Stomach (tissue), 9 donors: ENCODE measurements around the gene APP. TPM values are rescaled to one million over a fixed set of nuclear protein-coding genes. Genes with fewer than 3 reads are reported as not detected.

Experiments
- DNase-seq, 2 donors: peaks; one replicate each; pipeline versions ENCODE4 v3.0.0 to v3.0.0-alpha.2; 2013 to 2019
- H3K27ac ChIP-seq, 5 donors: fragments of 200-600 bp in 4 of 5; sonication (generic) in 4 of 5; one replicate each; pipeline ENCODE4 v1.5.1; 2013 to 2019; ENCODE audit warnings: mild to moderate bottlenecking in 1 of 5, moderate library complexity in 1 of 5
- H3K27me3 ChIP-seq, 3 donors: fragments of 200-600 bp; sonication (generic); one replicate each; pipeline ENCODE4 v1.5.1; 2017 to 2019; ENCODE audit warnings: mixed run types in 1 of 3
- H3K36me3 ChIP-seq, 4 donors: fragments of 200-600 bp; sonication (generic); 1 replicate in 3 of 4; 2 replicates in 1 of 4; pipeline ENCODE4 v1.5.1; 2016 to 2019
- H3K4me1 ChIP-seq, 4 donors: fragments of 200-600 bp; sonication (generic); one replicate each; pipeline ENCODE4 v1.5.1; 2016 to 2019
- H3K4me3 ChIP-seq, 4 donors: fragments of 200-600 bp; sonication (generic) in 3 of 4; one replicate each; pipeline ENCODE4 v1.5.1; 2016 to 2019; ENCODE audit warnings: mild to moderate bottlenecking in 1 of 4
- H3K9me3 ChIP-seq, 4 donors: fragments of 200-600 bp; sonication (generic); one replicate each; pipeline ENCODE4 v1.5.1; 2016 to 2019
- EP300 ChIP-seq: sonication (generic); formaldehyde crosslinking; IDR thresholded peaks from one replicate; pipeline ENCODE4 v1.6.1; 2017; ENCODE audit warnings: antibody characterized with exemption
- POLR2A ChIP-seq, 4 donors: fragments of 450-650 bp; IDR thresholded peaks; one replicate each; pipeline ENCODE4 v1.6.1; 2016; ENCODE audit warnings: antibody characterized with exemption in 4 of 4, control low read depth in 2 of 4, mild to moderate bottlenecking in 1 of 4, moderate library complexity in 1 of 4
- POLR2AphosphoS5 ChIP-seq, 3 donors: sonication (generic); formaldehyde crosslinking; IDR thresholded peaks; one replicate each; pipeline ENCODE4 v1.6.1; 2016; ENCODE audit warnings: antibody characterized with exemption in 3 of 3
- WGBS, 5 donors: extraction: QIAGEN DNeasy Blood & Tissue Kit in 3 of 5; methylation state at CpG; one replicate each; pipeline versions ENCODE4 v1.1.5 to v1.1.7; 2013 to 2018; 5-methylcytosine and 5-hydroxymethylcytosine counted together
- intact Hi-C: fragments of 100-400 bp; cut with DNase I; formaldehyde crosslinking; loops from one replicate; pipeline ENCODE4 v1.15.1; 2023; ENCODE audit warnings: low total_unique reads
- polyA plus RNA-seq, 3 donors: library from polyadenylated mRNA; stranded (reverse); fragments of 200-250 nt; gene quantifications; one replicate each; pipeline ENCODE4 v1.2.3, GENCODE V29; 2013
- total RNA-seq, 5 donors: library from RNA; depleted of rRNA; stranded (reverse); fragments of >200 nt; gene quantifications; one replicate each; pipeline versions ENCODE4 v1.1.0 to v1.2.3, GENCODE V29; 2014 to 2016
- TF ChIP-seq, protein P1 (sequence below), 7 experiments: fragments of 450-650 bp in 4 of 7; fragments of 200-600 bp in 3 of 7; sonication (generic) in 3 of 7; IDR thresholded peaks; one replicate each; pipeline ENCODE4 v1.5.1; 2016 to 2019; ENCODE audit warnings: antibody characterized with exemption in 7 of 7, control low read depth in 2 of 7, mild to moderate bottlenecking in 1 of 7
- donor health status: healthy with polysubstance abuse.
- donor health status: Bipolar disorder and iron deficiency.
- donor health status: healthy.

APP gene
- total and polyA plus RNA-seq, 8 donors = 41.2 to 408 (median 200) TPM

DNA sequence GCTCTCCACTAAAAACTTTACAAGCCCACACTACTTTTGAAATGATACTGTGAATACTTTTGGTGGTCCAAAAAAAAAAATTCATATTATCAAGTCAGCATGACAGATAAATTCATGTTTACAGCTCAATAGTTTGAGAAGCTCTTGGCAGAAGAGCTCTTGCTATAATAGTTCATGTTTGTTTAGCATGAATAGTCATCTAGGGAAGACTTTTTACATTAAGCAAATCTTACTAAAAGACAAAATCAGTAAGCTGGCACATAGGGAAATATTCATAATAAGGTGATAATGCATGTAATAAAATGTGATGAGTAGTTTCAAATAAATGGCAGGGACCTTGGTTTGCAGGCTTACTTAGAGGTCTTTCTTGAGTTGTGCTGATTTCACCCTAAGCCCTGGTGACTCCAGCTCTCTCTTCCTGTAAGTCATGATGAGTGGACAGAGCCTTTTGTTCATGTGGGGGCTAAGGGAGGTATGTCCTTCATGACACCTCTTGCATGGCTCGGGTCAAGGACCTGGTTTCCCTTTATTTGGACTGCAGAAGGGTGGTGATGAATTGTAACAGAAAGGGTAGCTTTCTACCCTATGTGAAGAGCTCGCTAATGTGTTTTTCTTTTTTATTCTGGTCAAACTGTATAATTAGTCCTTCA lies 269.1 kb downstream of the APP start:
- Histone ChIP-seq H3K4me3 (no peak overlapping the region), H3K27me3 (no peaks in the 10 kb centered on the region), H3K27ac (no peak overlapping the region), H3K4me1 (peaks cover 0 to 22% (median 7%) of the 10 kb centered on the region in 4 donors), H3K36me3 (peaks cover 6 to 23% (median 17%) of the 10 kb centered on the region in 4 donors), H3K9me3 (no peaks in the 10 kb centered on the region)
- DNase-seq = no peak
- intact Hi-C loops = no loop called here
- 51 to 81% (median 75%) methylated on average over 2 of the region's 2 CpGs for WGBS, 5 donors
- TF ChIP-seq POLR2AphosphoS5 (IDR thresholded peaks at IDR 0.05) = no peak
- no peak for TF ChIP-seq EP300

DNA sequence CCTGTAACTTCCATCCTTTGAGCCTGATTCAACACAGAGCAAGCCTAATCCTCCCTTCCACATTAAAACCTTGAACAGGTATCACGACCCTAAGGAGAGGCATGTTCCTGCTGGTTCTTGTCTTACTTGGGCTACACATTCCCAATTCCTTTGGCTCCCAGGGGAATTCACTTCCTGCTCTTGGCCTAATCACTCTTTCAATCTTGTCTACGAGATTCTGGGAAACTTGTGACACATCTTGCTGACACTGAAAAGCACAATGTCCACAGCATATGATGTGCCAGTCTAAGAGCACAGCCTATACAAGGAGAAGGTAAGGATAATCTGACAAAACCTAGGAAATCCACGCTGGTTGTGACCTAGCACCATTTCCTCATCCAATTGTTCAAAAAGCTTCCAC lies 271.9 kb downstream of the APP start:
- H3K4me3 ChIP-seq = no peak overlapping the region
- no peak overlapping the region for H3K27ac ChIP-seq
- no peaks in the 10 kb centered on the region for H3K27me3 ChIP-seq
- 56 to 81% (median 77%) methylated on average over 3 of the region's 3 CpGs for WGBS, 5 donors
- no peak for DNase-seq
- TF ChIP-seq POLR2A (IDR thresholded peaks at IDR 0.05) (no peak), POLR2AphosphoS5 (IDR thresholded peaks at IDR 0.05) (no peak), EP300 (no peak)
- TF ChIP-seq, protein P1, sequence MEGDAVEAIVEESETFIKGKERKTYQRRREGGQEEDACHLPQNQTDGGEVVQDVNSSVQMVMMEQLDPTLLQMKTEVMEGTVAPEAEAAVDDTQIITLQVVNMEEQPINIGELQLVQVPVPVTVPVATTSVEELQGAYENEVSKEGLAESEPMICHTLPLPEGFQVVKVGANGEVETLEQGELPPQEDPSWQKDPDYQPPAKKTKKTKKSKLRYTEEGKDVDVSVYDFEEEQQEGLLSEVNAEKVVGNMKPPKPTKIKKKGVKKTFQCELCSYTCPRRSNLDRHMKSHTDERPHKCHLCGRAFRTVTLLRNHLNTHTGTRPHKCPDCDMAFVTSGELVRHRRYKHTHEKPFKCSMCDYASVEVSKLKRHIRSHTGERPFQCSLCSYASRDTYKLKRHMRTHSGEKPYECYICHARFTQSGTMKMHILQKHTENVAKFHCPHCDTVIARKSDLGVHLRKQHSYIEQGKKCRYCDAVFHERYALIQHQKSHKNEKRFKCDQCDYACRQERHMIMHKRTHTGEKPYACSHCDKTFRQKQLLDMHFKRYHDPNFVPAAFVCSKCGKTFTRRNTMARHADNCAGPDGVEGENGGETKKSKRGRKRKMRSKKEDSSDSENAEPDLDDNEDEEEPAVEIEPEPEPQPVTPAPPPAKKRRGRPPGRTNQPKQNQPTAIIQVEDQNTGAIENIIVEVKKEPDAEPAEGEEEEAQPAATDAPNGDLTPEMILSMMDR (IDR thresholded peaks at IDR 0.05) = no peak
- H3K36me3 ChIP-seq = peaks cover 6 to 27% (median 24%) of the 10 kb centered on the region in 4 donors
- H3K9me3 ChIP-seq = no peaks in the 10 kb centered on the region
- intact Hi-C loops = no loop called here
- peaks cover 0 to 10% (median 0%) of the 10 kb centered on the region in 4 donors for H3K4me1 ChIP-seq

DNA sequence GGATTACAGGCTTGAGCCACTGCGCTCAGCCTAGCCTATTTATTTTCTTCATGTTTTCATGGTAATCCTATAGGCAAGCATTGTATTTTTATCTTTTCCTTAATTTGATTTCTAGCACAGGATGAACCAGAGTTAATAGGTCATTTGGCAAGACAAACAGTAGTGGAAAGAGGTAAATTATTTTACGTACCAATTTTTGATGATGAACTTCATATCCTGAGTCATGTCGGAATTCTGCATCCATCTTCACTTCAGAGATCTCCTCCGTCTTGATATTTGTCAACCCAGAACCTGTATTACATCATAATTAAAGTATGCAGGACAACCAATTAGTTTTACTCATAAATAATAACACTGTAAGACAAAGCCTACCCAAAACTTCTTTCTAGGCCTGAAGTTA lies 273.2 kb downstream of the APP start:
- H3K4me3 ChIP-seq = no peak overlapping the region
- H3K36me3 ChIP-seq = peaks cover 6 to 29% (median 23%) of the 10 kb centered on the region in 4 donors
- TF ChIP-seq POLR2AphosphoS5 (IDR thresholded peaks at IDR 0.05) (no peak), POLR2A (IDR thresholded peaks at IDR 0.05) (no peak), EP300 (no peak)
- TF ChIP-seq, protein P1 (IDR thresholded peaks at IDR 0.05) = no peak
- no peaks in the 10 kb centered on the region for H3K27me3 ChIP-seq
- no peaks in the 10 kb centered on the region for H3K9me3 ChIP-seq
- WGBS, 5 donors = 83 to 92% (median 92%) methylated on average over 4 of the region's 4 CpGs
- DNase-seq = no peak
- intact Hi-C loops = no loop called here
- peak overlapping the region in 1 of 5 donors; percentile 33 for H3K27ac ChIP-seq
- H3K4me1 ChIP-seq = peaks cover 0 to 10% (median 2%) of the 10 kb centered on the region in 4 donors

DNA sequence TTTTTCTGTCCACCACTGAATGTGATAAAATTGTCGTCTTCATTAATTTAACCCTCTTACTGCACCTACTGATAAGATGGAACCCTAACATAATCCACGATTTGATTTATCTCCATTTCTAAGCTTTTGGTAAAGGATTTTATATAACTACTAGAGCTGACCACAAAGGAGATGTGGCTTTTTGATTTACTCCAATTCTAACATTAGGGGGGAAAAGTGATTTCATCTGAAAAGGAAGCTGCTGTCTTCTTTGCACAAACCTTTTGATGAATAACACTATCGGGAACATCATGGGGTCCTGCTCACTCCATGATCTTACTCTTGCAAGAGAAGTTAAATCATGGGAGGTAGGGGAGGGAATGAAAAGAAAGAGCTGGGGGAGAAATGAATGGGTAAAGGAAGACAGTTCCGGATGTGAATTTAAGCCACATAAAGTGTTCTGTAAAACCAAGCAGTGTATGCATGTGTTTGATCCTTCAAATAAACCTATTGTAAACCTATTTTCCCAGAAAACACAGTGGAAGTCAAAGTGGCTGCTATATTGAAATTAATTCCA lies 274.0 kb downstream of the APP start:
- Histone ChIP-seq H3K9me3 (no peaks in the 10 kb centered on the region), H3K27me3 (no peaks in the 10 kb centered on the region), H3K36me3 (peaks cover 6 to 30% (median 24%) of the 10 kb centered on the region in 4 donors), H3K27ac (no peak overlapping the region), H3K4me3 (no peak overlapping the region), H3K4me1 (peaks cover 0 to 10% (median 2%) of the 10 kb centered on the region in 4 donors)
- intact Hi-C loops = no loop called here
- DNase-seq = no peak
- 47 to 62% (median 56%) methylated on average over 4 of the region's 4 CpGs for WGBS, 5 donors
- TF ChIP-seq, protein P1 (IDR thresholded peaks at IDR 0.05) = no peak
- TF ChIP-seq EP300 = no peak
- no peak for TF ChIP-seq POLR2A (IDR thresholded peaks at IDR 0.05)
- no peak for TF ChIP-seq POLR2AphosphoS5 (IDR thresholded peaks at IDR 0.05)
